Measurements from ENCODE around the gene LARP1.

DNA sequence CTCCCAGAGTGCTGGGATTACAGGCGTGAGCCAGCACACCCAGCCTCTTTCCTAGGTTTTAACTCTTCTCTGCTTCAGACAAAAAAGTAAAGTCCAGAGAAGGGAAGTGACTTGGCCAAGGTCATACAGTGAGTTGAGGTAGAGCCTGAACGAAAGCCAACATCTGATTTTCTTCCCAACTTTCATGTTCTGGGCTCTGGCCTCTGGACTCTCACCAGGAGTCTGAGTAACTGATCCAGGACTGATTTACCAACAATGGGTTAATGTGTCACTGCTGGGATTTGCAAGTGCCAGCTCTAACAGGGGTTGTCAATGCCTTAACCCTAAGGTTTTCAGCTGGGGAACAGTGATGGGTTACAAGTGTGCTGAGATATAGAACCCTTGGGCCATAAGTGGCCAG, 32.2 kb upstream of the LARP1 start:
- TF ChIP-seq, protein P1, sequence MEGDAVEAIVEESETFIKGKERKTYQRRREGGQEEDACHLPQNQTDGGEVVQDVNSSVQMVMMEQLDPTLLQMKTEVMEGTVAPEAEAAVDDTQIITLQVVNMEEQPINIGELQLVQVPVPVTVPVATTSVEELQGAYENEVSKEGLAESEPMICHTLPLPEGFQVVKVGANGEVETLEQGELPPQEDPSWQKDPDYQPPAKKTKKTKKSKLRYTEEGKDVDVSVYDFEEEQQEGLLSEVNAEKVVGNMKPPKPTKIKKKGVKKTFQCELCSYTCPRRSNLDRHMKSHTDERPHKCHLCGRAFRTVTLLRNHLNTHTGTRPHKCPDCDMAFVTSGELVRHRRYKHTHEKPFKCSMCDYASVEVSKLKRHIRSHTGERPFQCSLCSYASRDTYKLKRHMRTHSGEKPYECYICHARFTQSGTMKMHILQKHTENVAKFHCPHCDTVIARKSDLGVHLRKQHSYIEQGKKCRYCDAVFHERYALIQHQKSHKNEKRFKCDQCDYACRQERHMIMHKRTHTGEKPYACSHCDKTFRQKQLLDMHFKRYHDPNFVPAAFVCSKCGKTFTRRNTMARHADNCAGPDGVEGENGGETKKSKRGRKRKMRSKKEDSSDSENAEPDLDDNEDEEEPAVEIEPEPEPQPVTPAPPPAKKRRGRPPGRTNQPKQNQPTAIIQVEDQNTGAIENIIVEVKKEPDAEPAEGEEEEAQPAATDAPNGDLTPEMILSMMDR (IDR thresholded peaks at IDR 0.05), result no peak
- no peak for TF ChIP-seq POLR2A (IDR thresholded peaks at IDR 0.05)
- no peak for TF ChIP-seq EP300 (IDR thresholded peaks at IDR 0.05)
